CD4-positive, alpha-beta T cell treated with Interleukin-4 for 1 hour (primary cell): ENCODE measurements around the gene C22orf23.
"Not testable (repeated sequence)": the region's sequence is repeated elsewhere in the genome, so short reads cannot be mapped to it uniquely, and the experiment has no call there.

Source experiments
- DNase-seq, 2 donors: peaks; one replicate each; pipeline ENCODE4 v3.0.0-alpha.2; 2020 to 2022

Gene C22orf23

DNA sequence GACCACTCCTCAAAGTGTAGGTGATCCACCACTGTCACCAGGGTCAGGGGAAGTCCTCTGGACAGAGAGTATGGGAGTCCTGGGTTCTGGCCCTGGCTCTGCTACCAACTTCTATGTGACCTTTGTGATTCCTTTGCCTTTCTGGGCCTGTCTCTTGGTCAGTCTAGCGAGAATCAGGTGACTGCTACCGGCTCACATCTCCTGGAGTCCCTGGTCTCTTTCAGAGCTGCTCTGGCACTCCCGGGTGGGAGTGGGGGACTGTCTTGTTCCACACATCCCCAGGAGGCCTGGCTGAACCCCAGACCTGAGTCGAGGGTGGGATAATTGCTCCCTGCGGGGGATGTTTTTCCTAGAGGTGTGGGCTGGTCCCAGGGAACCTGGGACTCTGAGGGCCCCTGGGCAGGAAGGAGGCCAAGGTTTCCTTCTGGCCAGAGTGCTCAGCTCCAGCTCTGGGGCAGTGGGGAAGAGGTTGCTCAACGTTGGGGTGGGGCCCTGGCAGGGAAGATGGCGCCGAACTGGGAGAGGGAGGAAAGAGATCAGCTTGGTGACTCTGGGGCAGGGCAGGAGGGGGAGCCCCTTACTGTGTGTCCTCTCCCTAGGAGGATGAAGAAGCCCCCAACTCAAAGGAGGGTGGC, 28.9 kb upstream of the C22orf23 start:
- no peak for DNase-seq

DNA sequence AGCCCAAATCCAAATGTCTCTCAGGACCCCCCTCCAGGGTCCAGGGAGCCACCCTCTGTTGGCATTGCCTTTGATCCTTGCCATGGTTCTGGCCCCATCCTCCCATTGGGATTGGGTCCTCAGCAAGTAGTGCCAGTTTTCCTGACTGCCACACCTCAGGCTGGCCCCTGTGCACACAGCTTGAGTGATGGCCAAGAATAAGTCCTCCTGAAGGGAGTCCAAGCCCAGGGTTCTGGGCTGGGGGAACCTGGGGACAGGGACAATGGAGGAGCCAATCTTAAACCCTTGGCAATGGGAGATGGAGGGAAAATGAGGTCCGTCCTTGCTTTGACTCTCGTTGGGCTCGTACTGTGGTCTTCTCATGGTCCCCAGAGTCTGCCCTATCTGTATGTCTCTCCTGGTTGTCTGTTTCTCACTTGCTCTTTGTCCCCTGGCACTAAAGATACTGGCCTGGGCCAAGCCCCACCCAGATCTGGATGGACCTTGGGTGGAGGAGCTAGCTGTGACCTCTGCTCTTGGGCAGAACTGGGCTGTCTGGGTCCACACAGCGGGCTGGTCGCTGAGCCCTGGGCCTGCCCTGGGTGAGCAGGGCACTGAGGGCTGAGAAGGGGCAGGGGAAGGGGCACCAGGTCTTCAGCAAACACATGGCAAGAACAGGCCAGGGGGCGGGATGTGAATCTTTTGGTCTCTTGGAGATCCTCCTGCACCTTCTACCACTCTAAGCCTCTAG, 28.0 kb upstream of the C22orf23 start:
- no peak for DNase-seq

DNA sequence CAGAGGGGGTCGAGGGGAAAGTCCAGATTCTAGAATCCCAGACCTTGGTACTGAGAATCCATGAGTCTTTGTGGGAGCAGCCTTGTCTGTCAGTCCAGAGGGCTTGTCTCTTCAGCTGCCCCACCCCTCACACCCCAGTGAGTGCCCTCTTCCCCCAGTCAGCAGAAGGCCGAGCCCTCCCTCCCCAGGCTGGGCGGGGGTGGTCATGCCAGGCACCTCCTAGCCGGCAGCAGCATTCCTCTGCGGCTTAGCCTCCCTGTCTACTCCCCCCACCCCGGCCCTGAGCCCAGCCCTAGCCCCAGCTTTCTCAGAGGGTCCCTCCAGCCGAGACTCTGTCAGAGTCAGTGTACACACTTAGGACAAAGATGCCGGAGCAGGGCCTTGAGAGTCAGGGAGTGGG, 26.4 kb upstream of the C22orf23 start:
- no peak for DNase-seq

DNA sequence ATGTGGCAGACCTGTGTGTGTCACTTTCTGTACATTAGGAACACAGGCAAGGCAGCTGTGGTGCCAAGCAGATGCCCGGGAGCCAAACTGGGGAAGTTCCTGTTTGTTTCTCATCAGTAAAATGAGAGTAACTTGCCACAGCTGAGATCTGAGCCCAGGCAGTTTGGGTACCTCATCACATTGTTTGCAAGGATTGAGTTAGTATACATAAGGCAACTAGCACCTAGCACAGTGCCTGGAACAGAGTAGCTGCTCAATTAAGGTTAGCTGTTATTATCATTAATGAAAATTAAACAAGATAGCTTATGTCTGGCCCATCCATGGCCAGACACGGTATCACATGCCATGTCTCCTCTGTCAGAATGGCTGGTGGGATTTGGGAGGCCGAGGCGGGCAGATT, 23.1 kb upstream of the C22orf23 start:
- no peak for DNase-seq

DNA sequence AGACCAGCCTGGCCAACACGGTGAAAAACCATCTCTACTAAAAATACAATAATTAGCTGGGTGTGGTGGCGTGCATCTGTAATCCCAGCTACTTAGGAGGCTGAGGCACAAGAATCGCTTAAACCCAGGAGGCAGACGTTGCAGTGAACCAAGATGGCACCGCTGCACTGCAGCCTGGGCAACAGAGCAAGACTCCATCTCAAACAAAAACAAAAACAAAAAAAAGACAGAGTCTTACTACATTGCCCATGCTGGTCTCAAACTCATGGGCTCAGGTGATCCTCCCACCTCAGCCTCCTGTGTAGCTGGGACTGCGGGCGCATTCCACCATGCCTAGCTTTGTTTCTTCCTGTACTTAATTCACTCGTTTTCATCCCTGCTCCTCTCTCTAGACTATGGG, 22.6 kb upstream of the C22orf23 start:
- DNase-seq: not testable (repeated sequence)

DNA sequence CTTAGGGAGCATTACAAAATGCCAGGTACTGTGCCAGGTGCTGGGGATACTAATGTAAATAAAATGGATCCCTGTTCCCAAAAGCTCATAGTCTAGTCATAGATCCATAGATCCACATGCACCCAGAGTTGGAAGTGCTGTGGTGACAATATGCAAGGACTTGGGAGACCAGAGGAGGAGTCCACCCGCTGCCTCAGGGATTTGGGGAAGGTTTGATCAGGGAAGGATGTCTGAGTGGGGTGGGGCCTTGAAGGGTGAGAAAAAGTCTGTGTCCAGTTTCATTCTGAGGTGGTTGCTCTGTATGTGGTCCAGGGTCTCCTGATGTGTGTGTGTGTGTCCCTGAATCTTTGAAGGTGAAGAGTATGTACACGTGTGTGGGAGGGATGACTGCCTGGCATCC, 21.8 kb upstream of the C22orf23 start:
- DNase-seq: no peak

DNA sequence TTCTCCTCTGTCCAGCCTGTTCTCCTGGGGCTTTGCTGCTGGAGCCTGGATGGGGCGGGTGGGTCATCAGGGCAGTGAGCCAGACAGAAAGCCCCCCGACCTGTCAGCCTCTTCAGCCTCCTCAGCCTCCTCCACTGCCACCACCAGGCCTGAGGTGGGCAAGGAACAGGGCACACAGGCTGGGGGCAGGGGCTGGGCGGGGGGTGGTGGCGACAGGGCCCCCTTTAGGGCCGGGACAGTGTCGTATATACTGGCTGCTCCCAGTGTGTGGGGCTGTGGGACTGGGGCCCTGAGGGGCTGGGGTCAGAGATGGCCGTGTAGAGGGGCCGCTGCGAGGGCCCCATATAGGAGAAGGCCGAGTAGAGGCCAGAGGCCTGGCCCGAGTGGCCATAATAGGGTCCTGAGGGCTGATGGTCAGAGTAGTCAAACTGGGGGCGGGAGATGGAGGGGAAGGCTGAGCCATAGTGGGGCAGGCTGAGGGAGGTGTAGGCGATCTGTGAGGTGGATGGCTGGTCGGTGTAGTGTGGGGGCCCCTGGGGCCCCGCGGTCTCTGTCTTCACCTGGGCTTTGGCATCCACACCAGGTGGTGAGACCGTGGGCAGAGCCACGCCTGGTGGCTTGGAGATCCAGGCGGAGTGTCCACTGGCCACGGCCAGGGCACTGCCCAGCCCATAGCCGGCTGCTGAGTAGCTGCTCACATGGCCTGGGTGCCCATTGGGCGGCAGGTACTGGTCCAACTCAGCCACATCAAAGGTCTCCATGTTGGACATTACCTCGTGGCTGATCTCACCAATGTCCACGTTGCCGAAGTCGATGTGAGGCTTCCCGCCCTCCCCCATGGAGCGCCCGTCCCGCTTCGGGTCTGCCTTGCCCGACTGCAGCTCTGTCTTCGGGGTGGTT, 20.1 kb upstream of the C22orf23 start:
- DNase-seq: no peak

DNA sequence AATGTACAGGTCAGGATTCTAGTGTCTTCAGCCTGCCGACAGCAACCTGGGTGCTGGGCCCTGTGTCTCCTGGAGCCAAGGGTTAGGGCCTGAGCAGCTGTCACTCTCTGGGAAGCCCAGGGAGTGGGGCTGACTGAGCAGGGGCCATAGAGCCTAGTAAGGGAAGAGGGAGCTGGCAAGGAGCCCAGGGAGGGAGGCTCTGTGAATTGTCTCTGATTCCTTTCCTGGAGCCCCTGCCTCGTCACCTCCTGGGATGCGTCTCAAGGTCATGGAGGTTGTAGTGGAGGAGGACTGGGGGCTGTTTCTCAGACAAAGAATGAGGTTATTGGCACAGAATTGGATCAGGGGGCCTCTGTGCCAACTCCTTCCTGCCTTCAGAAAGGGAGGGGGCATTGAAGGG, 19.1 kb upstream of the C22orf23 start:
- DNase-seq: no peak

DNA sequence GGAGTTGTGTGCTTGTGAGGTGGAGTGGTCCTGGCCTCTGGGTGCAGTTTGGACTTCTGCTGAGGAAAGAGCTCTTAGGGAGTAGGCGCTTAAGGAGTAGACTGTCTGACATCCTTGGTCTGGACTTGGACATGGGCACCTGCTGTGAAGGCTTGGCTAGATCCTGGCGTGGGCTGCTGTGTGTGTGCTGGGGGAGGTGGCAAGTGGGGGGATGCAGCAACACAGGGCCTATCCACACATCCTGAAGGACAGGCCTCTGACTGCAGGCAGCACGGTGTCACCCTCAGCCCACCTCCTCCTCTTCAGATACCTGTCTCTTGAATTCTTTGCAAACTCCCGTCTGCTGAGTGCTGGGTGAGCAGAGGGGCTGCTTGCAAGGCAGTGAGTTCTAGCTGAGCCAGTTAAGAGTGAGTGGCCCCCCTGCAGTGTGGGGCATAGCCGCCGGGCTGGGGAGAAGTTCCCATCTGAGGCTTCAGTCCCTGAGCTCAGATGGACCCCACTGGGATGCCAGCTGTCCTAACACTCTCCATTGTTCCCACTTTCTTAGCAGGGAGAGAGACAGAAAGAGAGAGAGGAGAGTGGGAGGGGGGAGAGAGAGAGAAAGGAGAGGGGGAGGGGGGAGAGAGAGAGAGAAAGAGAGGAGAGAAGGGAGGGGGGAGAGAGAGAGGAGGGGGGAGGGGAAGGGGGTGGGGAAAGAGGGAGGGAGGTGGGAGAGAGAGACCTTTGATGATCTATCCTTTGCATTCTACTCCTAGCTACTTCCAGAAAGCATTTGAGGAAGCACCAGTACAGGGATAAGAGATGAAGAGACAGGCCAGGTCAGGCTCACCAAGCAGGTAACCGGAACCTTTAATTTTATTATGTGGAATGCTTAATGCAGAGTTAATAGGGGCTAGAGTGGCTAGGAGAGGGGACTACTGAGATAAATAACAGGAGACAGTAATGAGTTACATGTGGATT, 18.4 kb upstream of the C22orf23 start:
- DNase-seq: no peak

DNA sequence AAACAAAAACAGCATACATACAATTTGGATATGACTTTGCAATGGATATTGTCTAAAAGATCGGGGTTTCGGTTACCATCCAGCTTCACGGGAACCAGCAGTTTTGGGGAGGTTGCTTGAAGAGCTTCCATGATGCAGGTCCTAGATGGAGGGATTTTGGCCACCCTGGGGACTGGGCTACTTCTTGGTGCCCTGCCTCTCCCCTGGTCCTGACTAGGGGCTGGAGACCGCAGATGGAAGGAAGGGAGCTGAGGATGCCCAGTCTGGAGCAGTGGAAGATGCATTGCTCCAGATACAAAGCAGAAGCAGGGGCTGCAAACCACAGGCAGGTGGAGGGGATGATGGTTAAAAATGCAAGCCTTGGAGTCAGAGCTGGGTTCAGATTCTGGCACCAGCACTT, 17.5 kb upstream of the C22orf23 start:
- DNase-seq: no peak

DNA sequence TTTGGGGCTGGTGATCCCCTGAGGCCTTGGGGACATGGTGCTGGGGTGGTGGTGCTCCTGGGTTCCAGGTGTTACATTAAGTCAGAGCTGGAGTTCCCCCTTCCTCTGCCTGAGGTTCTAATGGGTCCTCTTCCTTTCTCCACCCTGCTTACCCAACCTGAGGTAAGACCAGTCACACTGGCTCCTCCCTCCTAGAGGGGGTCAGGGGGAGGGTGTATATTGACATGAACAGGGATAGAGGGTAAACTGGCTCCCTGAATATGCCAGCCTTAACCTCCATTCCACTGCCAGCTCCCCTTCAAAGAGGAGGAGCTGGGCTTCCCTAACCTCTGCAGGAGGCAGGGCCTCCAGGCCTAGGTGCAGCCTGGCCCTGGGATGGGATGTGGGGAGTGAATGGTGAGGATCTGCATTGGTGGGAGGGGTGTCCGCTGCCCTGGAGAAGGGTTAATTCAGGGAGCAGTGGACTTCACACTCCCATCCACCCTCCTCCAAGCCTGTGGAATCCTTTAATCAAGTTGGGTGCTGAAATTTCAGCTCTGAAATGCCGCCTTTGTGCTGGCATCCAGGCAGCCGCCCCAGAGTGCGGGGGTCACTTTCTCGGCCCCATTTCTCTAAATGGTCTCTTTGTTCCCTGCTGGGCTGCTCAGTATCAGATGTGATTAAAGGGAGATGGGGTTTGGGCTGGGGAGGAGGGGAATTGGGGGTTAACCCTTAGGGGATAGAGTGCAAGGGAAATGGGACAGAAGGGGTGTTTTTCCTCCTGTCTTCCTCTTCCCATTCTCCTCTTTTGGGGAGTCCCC, 15.3 kb upstream of the C22orf23 start:
- DNase-seq: no peak

DNA sequence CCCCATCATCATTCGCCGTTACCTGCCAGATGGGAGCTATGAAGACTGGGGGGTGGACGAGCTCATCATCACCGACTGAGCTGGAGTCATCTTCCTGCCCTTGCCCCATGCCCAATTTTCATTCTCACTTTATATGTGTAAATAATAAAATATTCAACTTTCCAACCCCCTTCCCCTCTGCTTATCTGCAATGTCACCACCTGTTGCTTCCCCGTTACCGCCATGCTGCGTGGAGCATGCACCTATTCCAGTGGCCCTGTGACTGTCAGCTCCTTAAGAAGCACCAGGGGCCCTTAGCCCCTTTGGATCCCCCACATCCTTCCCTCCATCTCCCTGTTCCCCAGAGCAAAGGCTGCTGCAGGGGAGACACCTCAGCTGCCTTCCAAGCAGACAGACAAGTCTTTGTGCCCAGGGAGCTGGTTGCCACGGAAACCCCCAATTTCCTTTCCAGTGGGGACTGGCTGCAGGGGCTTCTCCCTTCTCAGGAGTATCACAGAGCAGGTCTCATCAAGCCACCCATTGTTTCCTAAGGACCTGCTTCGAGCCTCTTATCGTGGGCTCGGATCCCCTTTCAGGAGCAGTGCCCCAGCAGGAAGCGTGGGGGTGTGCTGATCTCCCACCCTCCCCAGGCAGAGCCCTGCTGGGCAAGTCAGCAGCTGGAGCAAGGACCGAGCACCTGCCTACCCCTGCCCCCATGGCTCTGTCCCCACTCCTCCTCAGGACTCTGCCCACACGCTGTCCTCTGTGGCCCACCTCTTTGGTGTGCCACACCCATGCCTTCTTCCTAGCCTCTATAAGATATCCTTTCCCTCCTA, 14.4 kb upstream of the C22orf23 start:
- no peak for DNase-seq

DNA sequence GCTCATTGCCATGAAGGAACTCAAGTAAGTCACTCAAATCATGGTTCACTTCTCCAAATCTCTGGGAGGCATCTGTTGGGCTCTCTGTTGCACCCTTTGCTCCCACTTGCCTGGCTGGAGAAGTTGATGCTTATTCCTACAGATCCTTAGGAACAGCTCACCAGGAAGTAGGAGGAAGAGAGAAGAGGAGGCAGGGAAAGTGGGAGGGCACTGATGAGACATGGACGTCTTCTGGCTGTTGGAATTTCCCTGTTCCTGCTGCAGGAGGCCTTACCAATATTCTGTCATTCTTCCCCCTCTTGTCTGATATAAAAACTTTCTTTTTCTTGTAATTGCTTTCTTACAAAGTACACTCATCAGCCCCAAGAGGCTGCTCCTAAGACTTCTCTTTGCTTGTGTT, 13.7 kb upstream of the C22orf23 start:
- DNase-seq: no peak

DNA sequence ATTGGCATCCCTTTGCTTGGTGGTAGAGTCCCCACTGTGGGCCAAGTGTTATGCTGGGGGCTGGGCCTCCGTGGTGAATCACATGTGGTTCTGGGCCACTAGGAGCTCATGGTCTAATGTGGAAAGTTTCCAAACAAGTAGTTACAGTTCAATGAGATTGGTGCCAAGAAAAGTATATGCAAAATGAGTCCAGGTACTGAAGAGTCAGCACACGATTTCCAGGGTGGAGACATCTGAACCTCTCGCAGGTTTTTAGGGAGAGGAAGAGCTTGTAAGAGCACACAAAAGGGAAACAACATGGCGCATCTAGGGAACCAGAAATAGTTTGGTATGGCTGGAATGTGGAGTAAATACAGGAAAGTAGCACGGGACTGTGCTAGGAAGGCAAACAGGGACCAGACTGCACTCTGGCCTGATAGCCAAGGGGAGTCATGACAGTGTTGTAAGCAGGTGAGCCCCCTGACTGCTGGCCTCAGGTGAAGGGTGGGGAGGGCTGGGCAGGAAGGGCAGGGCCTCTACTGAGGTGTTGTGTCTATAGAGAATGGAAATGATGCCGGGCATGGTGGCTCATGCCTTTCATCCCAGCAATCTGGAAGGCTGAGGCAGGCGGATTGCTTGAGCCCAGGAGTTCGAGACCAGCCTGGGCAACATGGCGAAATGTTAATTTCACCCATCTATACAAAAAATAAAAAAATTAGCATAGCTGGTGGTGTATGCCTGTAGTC, 12.7 kb upstream of the C22orf23 start:
- no peak for DNase-seq

DNA sequence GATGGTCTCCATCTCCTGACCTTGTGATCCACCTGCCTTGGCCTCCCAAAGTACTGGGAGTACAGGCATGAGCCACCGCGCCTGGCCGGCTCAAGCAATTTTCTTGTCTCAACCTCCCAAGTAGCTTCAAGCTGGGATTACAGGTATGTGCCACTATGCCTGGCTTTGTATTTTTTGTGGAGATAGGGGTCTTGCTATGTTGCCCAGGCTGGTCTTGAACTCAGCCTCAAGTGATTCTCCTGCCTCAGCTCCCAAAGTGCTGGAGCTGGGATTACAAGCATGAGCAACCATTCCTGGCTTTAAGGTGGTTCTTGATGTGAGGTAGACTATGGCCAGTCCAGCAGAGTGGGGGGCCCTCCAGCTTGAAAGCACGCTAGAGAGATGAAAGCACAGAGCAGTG, 7.7 kb upstream of the C22orf23 start:
- no peak for DNase-seq

DNA sequence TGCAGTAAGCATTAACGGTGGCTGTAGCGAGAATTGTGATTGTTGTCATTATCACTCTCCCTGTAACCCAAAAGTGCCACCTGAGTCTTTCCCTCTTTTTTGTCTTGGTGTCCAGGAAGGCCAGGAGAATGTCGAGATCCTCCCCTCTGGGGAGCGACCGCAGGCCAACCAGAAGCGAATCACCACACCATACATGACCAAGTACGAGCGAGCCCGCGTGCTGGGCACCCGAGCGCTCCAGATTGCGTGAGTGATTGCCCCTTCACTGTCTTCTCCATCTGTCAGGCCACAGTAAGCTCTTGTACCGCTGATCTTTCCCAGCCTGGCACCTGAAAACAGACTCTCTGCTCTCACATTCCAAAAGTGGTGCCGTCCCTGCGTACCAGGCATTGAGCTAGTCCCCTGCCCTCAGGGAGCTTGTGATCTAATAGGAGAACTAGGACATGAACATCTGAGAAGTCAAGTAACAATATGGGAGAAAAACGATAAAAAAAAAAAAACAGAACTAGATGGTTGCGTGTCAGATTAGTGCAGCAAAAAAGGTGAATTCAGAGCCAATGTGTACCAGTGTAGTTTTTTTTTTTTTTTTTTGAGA, 5.9 kb upstream of the C22orf23 start:
- DNase-seq: no peak

DNA sequence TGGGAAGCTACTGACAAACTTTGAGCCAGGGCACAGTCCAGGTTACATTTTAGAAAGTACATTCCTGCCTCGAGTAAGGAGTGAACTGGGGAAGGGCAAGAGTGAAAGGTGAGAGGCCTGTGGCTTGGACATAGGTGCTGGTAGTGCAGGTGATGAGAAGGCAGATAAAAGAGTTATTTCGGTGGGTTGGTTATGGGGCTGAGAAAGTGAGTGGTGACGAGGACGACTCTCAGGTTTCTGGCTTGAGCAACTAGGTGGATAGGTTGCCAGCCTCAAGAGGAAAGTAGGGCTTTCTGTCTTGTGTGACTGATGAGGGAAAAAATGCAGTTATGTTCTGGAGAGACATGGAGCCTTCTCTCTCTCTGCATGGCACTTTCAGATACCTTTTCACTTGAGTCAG, 3.8 kb upstream of the C22orf23 start:
- no peak for DNase-seq

DNA sequence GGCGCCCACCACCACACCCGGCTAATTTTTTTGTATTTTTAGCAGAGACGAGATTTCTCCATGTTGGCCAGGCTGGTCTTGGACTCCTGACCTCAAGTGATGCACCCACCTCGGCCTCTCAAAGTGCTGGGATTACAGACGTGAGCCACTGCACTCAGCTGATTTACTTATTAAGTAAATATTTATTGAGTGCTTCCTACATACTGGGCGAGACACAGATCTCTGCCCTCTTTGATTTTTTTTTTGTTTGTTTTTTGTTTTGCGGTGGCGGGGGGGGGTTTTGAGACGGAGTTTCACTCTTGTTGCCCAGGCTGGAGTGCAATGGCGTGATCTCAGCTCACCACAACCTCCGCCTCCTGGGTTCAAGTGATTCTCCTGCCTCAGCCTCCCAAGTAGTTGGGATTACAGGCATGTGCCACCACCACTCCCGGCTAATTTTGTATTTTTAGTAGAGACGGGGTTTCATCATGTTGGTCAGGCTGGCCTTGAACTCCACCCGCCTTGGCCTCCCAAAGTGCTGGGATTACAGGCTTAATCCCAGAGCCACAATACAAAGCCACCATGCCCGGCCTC, 2.5 kb upstream of the C22orf23 start:
- DNase-seq: not testable (repeated sequence)

DNA sequence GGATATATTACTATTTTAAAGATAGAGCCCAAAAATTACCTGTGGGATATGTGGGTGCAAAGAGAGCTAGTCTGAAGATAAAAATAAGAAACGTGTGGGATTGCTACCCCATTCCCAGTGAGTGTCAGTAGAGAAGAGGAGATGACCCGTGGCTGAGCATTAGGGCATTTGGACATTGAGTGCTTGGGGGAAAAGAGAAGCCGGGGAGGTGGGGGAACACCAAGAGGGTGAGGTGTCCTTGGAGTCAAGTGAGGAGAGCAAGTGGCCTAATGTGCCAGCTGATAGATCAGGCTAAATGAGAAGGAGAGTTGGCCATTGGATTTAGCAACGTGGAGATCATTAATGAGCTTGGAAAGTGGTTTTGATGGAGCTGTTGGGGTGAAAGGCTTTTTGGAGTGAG, 1.3 kb upstream of the C22orf23 start:
- no peak for DNase-seq
